GM23338 (cell line): ENCODE data around the gene COL8A2. TPM values are rescaled to one million over a fixed set of nuclear protein-coding genes. Genes with fewer than 3 reads are reported as not detected.

Source experiments
- ATAC-seq: fragments of 200-7000 bp; cut with Tn5 transposase; 3 replicates; pipeline ENCODE4 v1.9.1; 2020
- DNase-seq: peaks from one replicate; pipeline ENCODE4 v3.0.0-alpha.2; 2015; ENCODE audit warnings: low spot score
- H2AFZ ChIP-seq: fragments of 200-600 bp; sonication (generic); 2 replicates; pipeline ENCODE4 v1.8.0; 2016; ENCODE audit warnings: antibody characterized with exemption, mild to moderate bottlenecking, moderate library complexity
- H3F3A ChIP-seq: fragments of 200-600 bp; sonication (generic); replicated peaks from 2 replicates; pipeline ENCODE4 v1.8.0; 2017; ENCODE audit warnings: antibody characterized with exemption, mixed run types, low read depth
- H3K27ac ChIP-seq: fragments of 200-600 bp; sonication (generic); 2 replicates; pipeline ENCODE4 v1.6.1; 2016; ENCODE audit warnings: low read depth
- H3K27me3 ChIP-seq: fragments of 200-600 bp; sonication (generic); 2 replicates; pipeline ENCODE4 v1.8.0; 2016; ENCODE audit warnings: mild to moderate bottlenecking, mixed run types, moderate library complexity; ENCODE audit not compliant: insufficient read depth
- H3K36me3 ChIP-seq: fragments of 200-600 bp; sonication (generic); 2 replicates; pipeline ENCODE4 v1.8.0; 2016; ENCODE audit warnings: mild to moderate bottlenecking; ENCODE audit not compliant: insufficient read depth
- H3K4me1 ChIP-seq: fragments of 200-600 bp; sonication (generic); 2 replicates; pipeline ENCODE4 v1.8.0; 2016; ENCODE audit warnings: mild to moderate bottlenecking, moderate library complexity; ENCODE audit not compliant: insufficient read depth
- H3K4me2 ChIP-seq: fragments of 200-600 bp; sonication (generic); 2 replicates; pipeline ENCODE4 v1.7.1; 2017; ENCODE audit warnings: mixed run types
- H3K4me3 ChIP-seq: fragments of 200-600 bp; sonication (generic); 2 replicates; pipeline ENCODE4 v1.6.1; 2016; ENCODE audit warnings: mixed run types
- H3K79me2 ChIP-seq: fragments of 200-600 bp; sonication (generic); replicated peaks from 2 replicates; pipeline ENCODE4 v1.8.0; 2017; ENCODE audit warnings: mild to moderate bottlenecking; ENCODE audit not compliant: insufficient read depth
- H3K9me2 ChIP-seq: fragments of 200-600 bp; sonication (generic); 2 replicates; pipeline ENCODE4 v1.8.0; 2017; ENCODE audit not compliant: insufficient read depth
- H4K20me1 ChIP-seq: fragments of 200-600 bp; sonication (generic); replicated peaks from 2 replicates; pipeline ENCODE4 v1.8.0; 2017; ENCODE audit warnings: mild to moderate bottlenecking; ENCODE audit not compliant: insufficient read depth
- H3K27ac Mint-ChIP-seq: 2 replicates; pipeline ENCODE4 v1.8.0; 2020; ENCODE audit warnings: inconsistent platforms, mild to moderate bottlenecking, moderate library complexity, mixed read lengths
- H3K27me3 Mint-ChIP-seq: 3 replicates; pipeline ENCODE4 v1.8.0; 2022; ENCODE audit warnings: low read depth, mild to moderate bottlenecking, moderate library complexity, mixed read lengths, inconsistent platforms; ENCODE audit not compliant: insufficient read depth, poor library complexity
- H3K36me3 Mint-ChIP-seq: 3 replicates; pipeline ENCODE4 v1.8.0; 2021; ENCODE audit warnings: low read depth, mild to moderate bottlenecking, inconsistent platforms, moderate library complexity, mixed read lengths
- H3K4me1 Mint-ChIP-seq: 3 replicates; pipeline ENCODE4 v1.8.0; 2020; ENCODE audit warnings: mild to moderate bottlenecking, inconsistent platforms, mixed read lengths
- H3K4me3 Mint-ChIP-seq: 3 replicates; pipeline ENCODE4 v1.8.0; 2021; ENCODE audit warnings: moderate library complexity, mild to moderate bottlenecking, inconsistent platforms, mixed read lengths
- H3K9me3 Mint-ChIP-seq: 3 replicates; pipeline ENCODE4 v1.8.0; 2020; ENCODE audit warnings: moderate library complexity, mild to moderate bottlenecking, inconsistent platforms, mixed read lengths
- CREB1 ChIP-seq: fragments of 250-450 bp; sonication (Bioruptor Pico); IDR thresholded peaks from 2 replicates; pipeline ENCODE4 v1.5.0; 2020; ENCODE audit warnings: low read depth, mild to moderate bottlenecking, moderate library complexity
- CTCF ChIP-seq, 2 experiments: fragments of 200-600 bp in 1 of 2; sonication (generic) in 1 of 2; conservative IDR thresholded peaks; 2 replicates each; pipeline versions ENCODE4 v1.5.1 to v1.6.1; 2016 to 2017; ENCODE audit warnings: antibody characterized with exemption in 2 of 2, low read depth in 2 of 2, mild to moderate bottlenecking in 2 of 2, moderate library complexity in 1 of 2
- EZH2 ChIP-seq: fragments of 200-600 bp; sonication (generic); IDR thresholded peaks from one replicate; pipeline ENCODE4 v1.8.0; 2017; ENCODE audit warnings: antibody characterized with exemption, mild to moderate bottlenecking, low read depth; ENCODE audit not compliant: unreplicated experiment
- EZH2phosphoT487 ChIP-seq: fragments of 200-600 bp; sonication (generic); IDR thresholded peaks from one replicate; pipeline ENCODE4 v1.8.1; 2018; ENCODE audit warnings: antibody characterized with exemption; ENCODE audit not compliant: unreplicated experiment
- JUNB ChIP-seq: IDR thresholded peaks from one replicate; pipeline ENCODE4 v1.6.1; 2016; ENCODE audit warnings: antibody characterized with exemption; ENCODE audit not compliant: unreplicated experiment
- NANOG ChIP-seq: IDR thresholded peaks from 2 replicates; pipeline ENCODE4 v1.6.1; 2016; ENCODE audit warnings: antibody characterized with exemption, borderline replicate concordance
- POLR2AphosphoS5 ChIP-seq: IDR thresholded peaks from 2 replicates; pipeline ENCODE4 v1.6.1; 2016; ENCODE audit warnings: antibody characterized with exemption, low read depth
- REST ChIP-seq: IDR thresholded peaks from one replicate; pipeline ENCODE4 v1.6.1; 2018; ENCODE audit warnings: antibody characterized with exemption; ENCODE audit not compliant: unreplicated experiment
- STAT1 ChIP-seq: IDR thresholded peaks from one replicate; pipeline ENCODE4 v1.6.1; 2016; ENCODE audit warnings: antibody characterized with exemption; ENCODE audit not compliant: unreplicated experiment
- ZNF114 ChIP-seq: fragments of 250-450 bp; sonication (Bioruptor Pico); IDR thresholded peaks from 2 replicates; pipeline ENCODE4 v1.5.0; 2020; ENCODE audit warnings: mild to moderate bottlenecking, moderate library complexity
- ZNF331 ChIP-seq: fragments of 250-450 bp; sonication (Bioruptor Pico); IDR thresholded peaks from 2 replicates; pipeline ENCODE4 v1.5.0; 2020; ENCODE audit warnings: low read depth, mild to moderate bottlenecking, moderate library complexity
- ZNF462 ChIP-seq: fragments of 250-450 bp; sonication (Bioruptor Pico); IDR thresholded peaks from 2 replicates; pipeline ENCODE4 v1.5.0; 2020; ENCODE audit warnings: mild to moderate bottlenecking, moderate library complexity
- polyA plus RNA-seq: library from polyadenylated mRNA; unstranded; fragments of >200 nt; fragmentation: Nextera tagmentation; extraction: Ambion mirVana; gene quantifications from 2 replicates; pipeline ENCODE4 v1.2.1, GENCODE V29; 2016
- total RNA-seq: library from RNA; depleted of rRNA; stranded (reverse); fragments of >200 nt; shearing (Covaris generic); gene quantifications from 2 replicates; pipeline ENCODE4 v1.2.3, GENCODE V29; 2014
- TF ChIP-seq, protein P1 (sequence below): IDR thresholded peaks from 2 replicates; pipeline ENCODE4 v1.6.1; 2016; ENCODE audit warnings: antibody characterized with exemption

Gene COL8A2
- total and polyA plus RNA-seq, 2 experiments from 2014 or later: 0.95 to 4.9 TPM

GRCh38 chr1:36116901-36117300 lies 8.1 kb downstream of the COL8A2 start:
- ATAC-seq: no peak
- no peak overlapping the region for H2AFZ ChIP-seq
- no peaks in the 10 kb centered on the region for H3K9me2 ChIP-seq
- H3K79me2 ChIP-seq: no peaks in the 10 kb centered on the region
- no peaks in the 10 kb centered on the region; the same call in 2 of the 3 replicates for H3K36me3 Mint-ChIP-seq
- H3K9me3 Mint-ChIP-seq: no peaks in the 10 kb centered on the region
- H3K4me1 Mint-ChIP-seq: peaks cover 6% of the 10 kb centered on the region
- no peak overlapping the region for H3K4me3 ChIP-seq
- no peak for TF ChIP-seq EZH2phosphoT487
- TF ChIP-seq REST: no peak
- TF ChIP-seq EZH2: no peak
- no peak for TF ChIP-seq NANOG
- TF ChIP-seq JUNB: no peak
- TF ChIP-seq, protein P1, sequence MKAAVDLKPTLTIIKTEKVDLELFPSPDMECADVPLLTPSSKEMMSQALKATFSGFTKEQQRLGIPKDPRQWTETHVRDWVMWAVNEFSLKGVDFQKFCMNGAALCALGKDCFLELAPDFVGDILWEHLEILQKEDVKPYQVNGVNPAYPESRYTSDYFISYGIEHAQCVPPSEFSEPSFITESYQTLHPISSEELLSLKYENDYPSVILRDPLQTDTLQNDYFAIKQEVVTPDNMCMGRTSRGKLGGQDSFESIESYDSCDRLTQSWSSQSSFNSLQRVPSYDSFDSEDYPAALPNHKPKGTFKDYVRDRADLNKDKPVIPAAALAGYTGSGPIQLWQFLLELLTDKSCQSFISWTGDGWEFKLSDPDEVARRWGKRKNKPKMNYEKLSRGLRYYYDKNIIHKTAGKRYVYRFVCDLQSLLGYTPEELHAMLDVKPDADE: no peak
- TF ChIP-seq POLR2AphosphoS5: no peak
- no peak for TF ChIP-seq STAT1
- TF ChIP-seq CTCF (conservative IDR thresholded peaks at IDR 0.05; ENCODE audit: low read depth in 2 of 2): no peak
- TF ChIP-seq ZNF462 (CRISPR knock-in tag): no peak
- no peak for TF ChIP-seq ZNF331 (CRISPR knock-in tag)
- no peak for TF ChIP-seq ZNF114 (CRISPR knock-in tag)
- no peak for TF ChIP-seq CREB1 (CRISPR knock-in tag)
- H3F3A ChIP-seq: no peaks in the 10 kb centered on the region
- no peaks in the 10 kb centered on the region for H3K4me1 ChIP-seq
- no peaks in the 10 kb centered on the region for H4K20me1 ChIP-seq
- H3K36me3 ChIP-seq: no peaks in the 10 kb centered on the region
- H3K27ac Mint-ChIP-seq: no peak overlapping the region
- H3K27ac ChIP-seq: no peak overlapping the region
- no peak overlapping the region for H3K4me2 ChIP-seq
- no peak overlapping the region for H3K4me3 Mint-ChIP-seq
- H3K27me3 ChIP-seq: no peaks in the 10 kb centered on the region; the same call in 1 of the 2 replicates
- DNase-seq: no peak
- H3K27me3 Mint-ChIP-seq: peaks cover 4% of the 10 kb centered on the region
